ENCODE data around the gene IQGAP2.
"Not testable (repeated sequence)": the region's sequence is repeated elsewhere in the genome, so short reads cannot be mapped to it uniquely, and the experiment has no call there.

IQGAP2 gene

GRCh38 chr5:76582230-76583162, 179.4 kb downstream of the IQGAP2 start:
- DNase-seq, result peak; percentile 49

- no peak for DNase-seq
Measured at GRCh38 chr5:76583163-76584047, 180.3 kb downstream of the IQGAP2 start.

- DNase-seq, result no peak
Measured at GRCh38 chr5:76585783-76586217, 182.7 kb downstream of the IQGAP2 start.

- no peak for DNase-seq
Measured at GRCh38 chr5:76586531-76586930, 183.4 kb downstream of the IQGAP2 start.

- DNase-seq, result no peak
Measured at GRCh38 chr5:76590027-76590426, 186.9 kb downstream of the IQGAP2 start.

- DNase-seq, result no peak
Measured at GRCh38 chr5:76591366-76591765, 188.3 kb downstream of the IQGAP2 start.

GRCh38 chr5:76592692-76593091, 189.6 kb downstream of the IQGAP2 start:
- DNase-seq, result no peak

GRCh38 chr5:76594107-76594506, 191.0 kb downstream of the IQGAP2 start:
- no peak for DNase-seq

GRCh38 chr5:76595755-76596481, 192.8 kb downstream of the IQGAP2 start:
- DNase-seq, result no peak

GRCh38 chr5:76598531-76598930, 195.4 kb downstream of the IQGAP2 start:
- peak; percentile 61 for DNase-seq

GRCh38 chr5:76600716-76601115, 197.6 kb downstream of the IQGAP2 start:
- DNase-seq, result no peak

- DNase-seq, result peak; percentile 75
Measured at GRCh38 chr5:76601470-76601869, 198.4 kb downstream of the IQGAP2 start.

- DNase-seq, result peak; percentile 37
Measured at GRCh38 chr5:76602094-76602726, 199.1 kb downstream of the IQGAP2 start.

GRCh38 chr5:76603991-76604390, 200.9 kb downstream of the IQGAP2 start:
- not testable (repeated sequence) for DNase-seq

GRCh38 chr5:76604838-76605237, 201.8 kb downstream of the IQGAP2 start:
- DNase-seq, result peak; percentile 71

GRCh38 chr5:76606701-76607100, 203.6 kb downstream of the IQGAP2 start:
- peak; percentile 41 for DNase-seq

GRCh38 chr5:76607353-76607871, 204.3 kb downstream of the IQGAP2 start:
- DNase-seq, result peak; percentile 72

GRCh38 chr5:76608833-76609232, 205.7 kb downstream of the IQGAP2 start:
- peak; percentile 69 for DNase-seq

GRCh38 chr5:76610196-76610595, 207.1 kb downstream of the IQGAP2 start:
- no peak for DNase-seq

GRCh38 chr5:76612942-76613341, 209.9 kb downstream of the IQGAP2 start:
- no peak for DNase-seq

GRCh38 chr5:76615759-76616158, 212.7 kb downstream of the IQGAP2 start:
- no peak for DNase-seq

- no peak for DNase-seq
Measured at GRCh38 chr5:76616206-76616605, 213.1 kb downstream of the IQGAP2 start.

Data from fibroblast of skin of right quadriceps (primary cell).